ENCODE data around the gene FGD3.

The FGD3 gene

GRCh38 chr9:93064392-93065134 lies 117.2 kb downstream of the FGD3 start:
- in situ Hi-C loops (cut with MboI; ENCODE audit: low sequenced_read_pairs), result no loop called here

GRCh38 chr9:93065135-93065720 lies 117.9 kb downstream of the FGD3 start:
- in situ Hi-C loops (cut with MboI; ENCODE audit: low sequenced_read_pairs), result no loop called here

- in situ Hi-C loops (cut with MboI; ENCODE audit: low sequenced_read_pairs), result no loop called here
These were observed 119.8 kb downstream of the FGD3 start for GRCh38 chr9:93066978-93067603.

GRCh38 chr9:93068956-93069355 lies 121.6 kb downstream of the FGD3 start:
- in situ Hi-C loops (cut with MboI; ENCODE audit: low sequenced_read_pairs), result no loop called here

- in situ Hi-C loops (cut with MboI; ENCODE audit: low sequenced_read_pairs), result no loop called here
These were observed 124.1 kb downstream of the FGD3 start for GRCh38 chr9:93071464-93071863.

- in situ Hi-C loops (cut with MboI; ENCODE audit: low sequenced_read_pairs), result no loop called here
These were observed 125.1 kb downstream of the FGD3 start for GRCh38 chr9:93072383-93072795.

GRCh38 chr9:93076101-93076791 lies 128.9 kb downstream of the FGD3 start:
- in situ Hi-C loops (cut with MboI; ENCODE audit: low sequenced_read_pairs), result no loop called here

- in situ Hi-C loops (cut with MboI; ENCODE audit: low sequenced_read_pairs), result no loop called here
These were observed 129.4 kb downstream of the FGD3 start for GRCh38 chr9:93076792-93077128.

- in situ Hi-C loops (cut with MboI; ENCODE audit: low sequenced_read_pairs), result no loop called here
These were observed 130.0 kb downstream of the FGD3 start for GRCh38 chr9:93077367-93077766.

- in situ Hi-C loops (cut with MboI; ENCODE audit: low sequenced_read_pairs), result no loop called here
These were observed 130.5 kb downstream of the FGD3 start for GRCh38 chr9:93077811-93078210.

- in situ Hi-C loops (cut with MboI; ENCODE audit: low sequenced_read_pairs), result no loop called here
These were observed 132.0 kb downstream of the FGD3 start for GRCh38 chr9:93079371-93079770.

GRCh38 chr9:93080406-93080805 lies 133.1 kb downstream of the FGD3 start:
- in situ Hi-C loops (cut with MboI; ENCODE audit: low sequenced_read_pairs), result no loop called here

- in situ Hi-C loops (cut with MboI; ENCODE audit: low sequenced_read_pairs), result no loop called here
These were observed 133.8 kb downstream of the FGD3 start for GRCh38 chr9:93081081-93081529.

GRCh38 chr9:93081931-93082330 lies 134.6 kb downstream of the FGD3 start:
- in situ Hi-C loops (cut with MboI; ENCODE audit: low sequenced_read_pairs), result no loop called here

- in situ Hi-C loops (cut with MboI; ENCODE audit: low sequenced_read_pairs), result no loop called here
These were observed 135.6 kb downstream of the FGD3 start for GRCh38 chr9:93082841-93083411.

- in situ Hi-C loops (cut with MboI; ENCODE audit: low sequenced_read_pairs), result no loop called here
These were observed 136.5 kb downstream of the FGD3 start for GRCh38 chr9:93083592-93084470.

- in situ Hi-C loops (cut with MboI; ENCODE audit: low sequenced_read_pairs), result no loop called here
These were observed 137.2 kb downstream of the FGD3 start for GRCh38 chr9:93084471-93084881.

- in situ Hi-C loops (cut with MboI; ENCODE audit: low sequenced_read_pairs), result no loop called here
These were observed 138.4 kb downstream of the FGD3 start for GRCh38 chr9:93085676-93086075.

All from HL-60/S4 (cell line).